GM18519 (cell line): Measurements from ENCODE around the gene PXMP2.

ENCODE experiments used
- ATAC-seq: cut with Tn5 transposase; IDR thresholded peaks from one replicate; pipeline ENCODE4 v1.9.1; 2021; ENCODE audit warnings: mild to moderate bottlenecking, moderate library complexity; ENCODE audit not compliant: unreplicated experiment, low FRiP score

Gene PXMP2

GRCh38 chr12:132687211-132688164 lies at the start of gene PXMP2, which contains the start of gene POLE:
Gene PXMP2 (plus strand): TSS chr12:132687587. CDS start chr12:132687671, 84 bp downstream.
Gene POLE (minus strand): TSS chr12:132687342. CDS start chr12:132687315, 27 bp downstream.
- ATAC-seq = peak; percentile 83

- no peak for ATAC-seq
Observed at GRCh38 chr12:132637811-132638210, 49.6 kb upstream of the PXMP2 start.

DNA sequence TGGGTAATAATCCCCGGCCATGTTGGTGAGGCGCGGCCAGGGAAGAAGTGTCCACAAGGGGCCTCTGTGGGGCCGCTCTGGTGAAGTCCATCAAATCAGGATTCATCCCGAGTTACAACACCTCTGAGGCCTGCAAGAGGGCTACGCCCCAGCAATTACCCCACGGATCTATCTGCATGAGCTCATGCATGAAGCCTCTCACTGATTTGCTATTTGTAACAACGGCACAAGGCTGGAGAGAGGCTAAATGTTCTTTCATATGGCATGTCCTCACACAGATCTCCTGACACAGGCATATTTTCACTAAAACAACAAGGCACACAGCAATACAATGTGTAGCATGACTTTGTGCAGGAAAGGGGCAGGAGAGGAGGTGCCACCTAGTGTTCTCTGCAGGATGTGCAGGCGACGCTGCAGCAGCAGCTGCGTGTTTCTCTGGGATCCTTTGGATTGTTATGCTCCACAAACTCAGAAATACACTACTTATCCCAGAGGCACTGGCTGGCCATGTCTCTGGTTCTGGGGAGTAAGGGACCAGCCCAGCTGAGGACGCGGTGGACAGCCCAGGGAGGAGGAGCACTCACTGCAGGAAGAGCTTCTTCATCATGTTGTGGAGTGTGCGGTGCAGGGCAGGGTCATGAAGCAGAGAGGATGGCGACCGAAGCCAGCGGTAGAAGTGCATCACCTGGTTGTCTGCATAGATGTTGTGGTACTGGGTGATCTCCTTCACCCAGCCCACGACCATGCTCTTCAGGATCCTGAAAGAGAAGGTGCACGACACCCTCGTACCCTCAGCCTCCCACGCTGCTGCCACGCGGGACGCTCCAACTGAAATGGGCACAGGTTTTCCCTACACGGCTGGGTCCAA lies 48.6 kb upstream of the PXMP2 start:
- ATAC-seq = no peak

DNA sequence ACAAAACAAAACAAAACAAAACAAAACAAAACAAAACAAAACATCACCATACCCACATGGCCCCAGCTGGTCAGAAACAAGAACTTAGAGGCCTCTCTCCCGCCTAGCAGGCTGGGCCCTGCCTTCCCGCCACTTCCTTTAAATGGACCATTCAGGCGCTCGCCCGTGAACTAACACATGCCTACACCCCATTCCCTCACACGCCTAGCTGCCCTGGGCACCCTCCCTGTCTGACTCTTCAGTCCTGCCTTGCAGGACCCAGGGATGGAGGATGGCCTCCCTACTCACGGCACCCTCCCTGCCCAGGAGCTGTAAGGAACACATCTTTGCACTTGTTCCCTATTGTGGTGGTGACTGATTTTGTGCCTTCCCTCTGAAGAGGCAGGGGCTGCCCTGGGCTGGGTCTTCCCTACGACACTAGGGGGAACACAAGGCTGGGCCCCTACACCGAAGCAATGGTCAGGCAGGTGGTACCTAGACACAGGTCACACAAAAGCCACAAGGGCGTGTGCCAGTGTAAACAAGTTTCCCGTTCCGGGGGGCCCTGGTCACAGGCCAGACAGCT lies 47.3 kb upstream of the PXMP2 start:
- ATAC-seq = no peak

DNA sequence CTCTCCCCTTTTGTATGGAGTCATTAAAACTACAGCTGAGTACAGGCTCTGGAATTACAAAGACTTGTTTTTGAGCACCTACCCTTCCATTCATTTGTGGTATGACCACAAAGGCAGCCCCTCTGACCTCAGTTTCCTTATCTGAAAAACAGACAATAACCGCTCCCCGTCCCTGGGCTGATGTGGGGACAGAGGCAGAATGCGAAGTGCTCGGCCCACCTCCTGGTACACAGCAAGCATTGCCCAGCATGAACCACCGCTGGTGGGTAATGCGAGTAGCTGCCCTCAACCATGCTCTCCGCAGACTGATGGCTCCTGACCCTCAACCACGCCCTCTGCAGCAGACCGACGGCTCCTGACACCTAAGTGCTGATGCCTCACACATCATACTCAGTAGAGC lies 46.5 kb upstream of the PXMP2 start:
- no peak for ATAC-seq

- no peak for ATAC-seq
Observed at GRCh38 chr12:132641811-132642650, 45.4 kb upstream of the PXMP2 start.

DNA sequence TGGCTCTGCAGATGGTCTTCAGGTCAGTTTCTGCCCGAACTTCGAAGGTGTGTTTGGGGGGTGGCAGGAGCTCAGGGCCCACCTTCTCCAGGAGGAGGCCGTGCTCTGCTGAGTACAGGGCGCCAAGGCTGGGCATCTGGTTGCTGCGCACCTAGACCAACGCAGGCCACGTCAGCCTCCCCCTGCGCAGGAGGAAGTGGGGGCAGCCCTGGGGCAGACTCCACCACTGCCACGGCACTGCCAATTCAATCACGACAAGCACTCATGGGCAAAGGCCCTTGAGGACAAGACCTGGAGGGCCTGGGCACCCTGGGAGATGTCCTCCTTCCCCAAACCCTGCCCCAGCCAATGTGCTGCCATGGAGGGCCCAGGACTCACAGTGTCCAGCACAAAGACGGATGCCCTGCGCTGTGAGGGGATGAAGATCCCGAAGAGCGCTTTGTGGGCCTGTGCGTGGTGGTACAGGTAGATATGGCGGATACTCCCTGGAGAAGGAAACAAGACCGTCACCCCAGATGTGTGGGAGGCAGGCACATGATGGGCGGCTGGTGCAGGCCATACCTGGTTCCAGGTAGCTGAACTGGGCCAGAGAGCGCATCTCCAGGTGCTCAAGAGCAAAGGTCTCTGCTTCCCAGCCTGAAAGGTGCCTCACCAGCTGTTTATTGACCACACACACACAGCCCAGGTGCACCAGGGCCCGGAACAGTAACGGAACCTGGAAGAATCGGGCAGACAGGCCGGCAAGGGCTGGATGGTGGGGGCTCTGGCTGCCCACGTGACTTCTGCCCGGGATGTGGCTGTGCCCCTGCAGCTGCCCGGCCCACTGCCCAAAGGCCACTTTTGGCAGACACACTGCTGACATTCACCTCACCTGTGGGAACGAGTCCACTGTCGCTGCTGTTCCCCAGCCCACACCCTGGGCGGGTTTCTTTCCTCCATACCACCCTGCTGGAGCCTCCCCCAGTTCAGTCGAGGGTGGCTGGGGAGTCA lies 44.2 kb upstream of the PXMP2 start:
- no peak for ATAC-seq

GRCh38 chr12:132646850-132647249 lies 40.5 kb upstream of the PXMP2 start:
- no peak for ATAC-seq

GRCh38 chr12:132647858-132648257 lies 39.5 kb upstream of the PXMP2 start:
- ATAC-seq = no peak

GRCh38 chr12:132648616-132649225 lies 38.7 kb upstream of the PXMP2 start:
- no peak for ATAC-seq

- ATAC-seq = no peak
Observed at GRCh38 chr12:132649226-132649945, 38.0 kb upstream of the PXMP2 start.

DNA sequence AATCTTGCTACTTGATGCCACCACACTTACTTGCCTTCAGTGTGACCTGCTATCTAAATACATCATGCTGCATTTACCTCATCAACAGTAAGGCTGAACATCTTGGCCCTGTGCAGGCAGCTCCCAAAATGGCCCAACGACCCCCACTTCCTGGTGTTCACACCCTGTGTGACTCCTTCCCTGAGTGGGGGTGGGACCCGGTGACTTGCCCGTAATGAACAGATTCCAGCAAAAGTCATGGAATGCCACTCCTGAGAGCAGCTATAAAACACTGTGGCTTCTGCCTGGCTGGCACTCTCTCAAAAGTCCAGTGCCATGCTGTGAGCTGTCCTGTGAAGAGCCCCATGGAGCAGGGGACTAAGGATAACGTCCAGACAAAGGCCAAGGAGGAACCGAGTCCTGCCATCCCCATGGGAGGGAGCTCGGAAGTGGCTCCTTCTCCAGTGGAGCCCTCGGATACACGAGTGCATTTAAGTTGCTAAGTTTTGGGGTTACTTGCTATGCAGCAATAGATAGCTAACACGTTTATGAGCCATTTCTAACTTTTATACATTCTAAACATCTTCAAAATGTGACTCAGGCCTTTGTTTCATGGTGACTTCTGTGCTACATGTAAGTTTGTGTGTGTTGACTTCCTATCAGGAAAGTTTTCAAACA lies 35.8 kb upstream of the PXMP2 start:
- ATAC-seq = no peak

DNA sequence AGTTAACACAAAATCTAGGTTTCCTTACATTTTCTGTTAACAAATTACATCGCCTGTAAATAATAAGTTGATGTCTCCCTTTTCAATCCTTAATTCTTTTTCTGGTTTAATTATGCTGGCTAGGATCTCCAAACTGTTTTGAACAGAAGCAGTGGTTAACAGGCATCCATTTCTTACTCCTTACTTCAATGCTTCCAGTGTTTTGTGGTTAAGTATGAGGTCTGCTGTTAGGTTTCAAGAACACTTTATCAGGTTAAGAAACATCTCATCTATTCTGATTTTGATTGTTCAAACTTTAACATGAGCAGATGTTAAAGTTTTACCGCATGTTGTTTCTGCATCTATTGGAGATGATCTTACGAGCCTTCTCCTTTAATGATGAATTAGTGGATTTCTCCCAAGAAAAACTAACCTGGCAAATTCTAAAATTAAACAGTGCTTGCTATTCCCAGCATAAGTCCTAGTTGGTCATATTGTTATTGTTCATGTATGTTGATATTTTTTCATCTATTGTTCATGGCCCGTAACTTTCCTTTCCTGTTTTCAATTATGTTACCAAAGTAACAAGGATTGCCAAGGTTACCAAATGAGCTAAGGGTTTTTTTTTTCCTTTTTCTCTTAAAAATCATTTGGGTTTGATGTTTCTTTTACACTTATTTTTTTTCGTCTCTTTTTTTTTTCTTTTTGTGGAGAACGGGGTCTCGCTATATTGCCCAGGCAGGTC lies 33.7 kb upstream of the PXMP2 start:
- no peak for ATAC-seq

DNA sequence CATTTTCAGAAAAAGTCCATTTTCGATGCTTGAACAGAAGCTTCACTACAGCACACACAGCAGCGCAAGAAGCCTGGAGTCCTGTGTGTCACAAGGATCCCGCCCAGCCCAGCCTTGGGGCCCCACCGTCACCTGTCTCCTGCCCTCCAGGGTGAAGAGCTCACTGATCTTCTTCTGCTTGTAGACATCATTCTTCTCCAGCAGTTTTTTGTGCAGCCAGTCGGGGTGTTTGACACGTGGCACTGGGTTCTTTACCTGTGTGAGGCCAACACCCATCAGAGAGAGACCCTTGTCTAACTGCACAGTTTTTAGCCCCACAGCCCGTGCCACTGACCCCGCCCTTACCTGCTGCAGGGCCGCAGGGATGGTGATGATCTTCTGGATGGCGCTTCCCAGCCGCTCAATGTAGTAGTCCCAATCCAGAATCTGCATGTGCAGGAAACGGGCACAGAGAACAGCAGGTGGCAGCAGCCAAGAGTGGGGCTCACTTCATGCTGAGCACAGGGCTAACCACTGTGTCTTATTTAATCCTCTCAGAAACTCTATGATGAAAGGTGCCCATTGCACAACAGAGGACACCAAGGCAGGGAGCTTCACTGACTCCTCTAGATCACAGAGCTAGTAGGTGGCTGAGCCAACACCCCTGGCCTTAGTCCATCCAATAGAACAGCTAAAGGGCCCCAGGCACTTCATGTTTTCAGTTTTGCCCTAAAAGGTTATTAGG lies 30.2 kb upstream of the PXMP2 start:
- no peak for ATAC-seq

- no peak for ATAC-seq
Observed at GRCh38 chr12:132658149-132658894, 29.1 kb upstream of the PXMP2 start.
